Spleen (tissue), 7 donors: ENCODE results near the gene RHBDL3.

Experiments used
- CTCF ChIP-seq, 11 experiments: fragments of 200-600 bp in 7 of 11; fragments of 450-650 bp in 4 of 11; sonication (generic) in 4 of 11; IDR thresholded peaks in 8 of 11; conservative IDR thresholded peaks in 3 of 11; 1 replicate in 7 of 11; 2 replicates in 4 of 11; pipeline versions ENCODE4 v1.4.0 to v1.8.0; 2016 to 2021; ENCODE audit warnings: antibody characterized with exemption in 11 of 11, inconsistent platforms in 4 of 11, mild to moderate bottlenecking in 1 of 11
- POLR2A ChIP-seq, 3 donors: fragments of 450-650 bp; IDR thresholded peaks; one replicate each; pipeline ENCODE4 v1.5.1; 2017; ENCODE audit warnings: antibody characterized with exemption in 3 of 3, mild to moderate bottlenecking in 1 of 3
- POLR2AphosphoS5 ChIP-seq, 3 donors: sonication (generic); formaldehyde crosslinking; IDR thresholded peaks; one replicate each; pipeline ENCODE4 v1.5.1; 2017; ENCODE audit warnings: antibody characterized with exemption in 3 of 3
- donor health status: DM: no; HTN: no; CAD: no; lungs with moderate emphysema.
- donor health status: DM: no; HTN: no; CAD: no.
- donor health status: DM: no; HTN: no; CAD: no.

- TF ChIP-seq CTCF (IDR thresholded peaks at IDR 0.05 in 8 of 11, conservative IDR thresholded peaks at IDR 0.05 in 3 of 11) (no peak), POLR2A (IDR thresholded peaks at IDR 0.05) (no peak), POLR2AphosphoS5 (IDR thresholded peaks at IDR 0.05) (no peak)
These were observed 83.8 kb downstream of the RHBDL3 start for GRCh38 chr17:32349503-32349853.
